Stimulated activated CD8-positive, alpha-beta memory T cell treated with anti-CD3 and anti-CD28 coated beads, Interleukin-7, amount 100 ng/mL, for 1 hour (primary cell): Measurements from ENCODE around the gene SCN5A.

Experiments used
- DNase-seq, 2 donors: peaks; one replicate each; pipeline ENCODE4 v3.0.0-alpha.2; 2020; ENCODE audit warnings: low read depth in 2 of 2

Gene SCN5A

DNA sequence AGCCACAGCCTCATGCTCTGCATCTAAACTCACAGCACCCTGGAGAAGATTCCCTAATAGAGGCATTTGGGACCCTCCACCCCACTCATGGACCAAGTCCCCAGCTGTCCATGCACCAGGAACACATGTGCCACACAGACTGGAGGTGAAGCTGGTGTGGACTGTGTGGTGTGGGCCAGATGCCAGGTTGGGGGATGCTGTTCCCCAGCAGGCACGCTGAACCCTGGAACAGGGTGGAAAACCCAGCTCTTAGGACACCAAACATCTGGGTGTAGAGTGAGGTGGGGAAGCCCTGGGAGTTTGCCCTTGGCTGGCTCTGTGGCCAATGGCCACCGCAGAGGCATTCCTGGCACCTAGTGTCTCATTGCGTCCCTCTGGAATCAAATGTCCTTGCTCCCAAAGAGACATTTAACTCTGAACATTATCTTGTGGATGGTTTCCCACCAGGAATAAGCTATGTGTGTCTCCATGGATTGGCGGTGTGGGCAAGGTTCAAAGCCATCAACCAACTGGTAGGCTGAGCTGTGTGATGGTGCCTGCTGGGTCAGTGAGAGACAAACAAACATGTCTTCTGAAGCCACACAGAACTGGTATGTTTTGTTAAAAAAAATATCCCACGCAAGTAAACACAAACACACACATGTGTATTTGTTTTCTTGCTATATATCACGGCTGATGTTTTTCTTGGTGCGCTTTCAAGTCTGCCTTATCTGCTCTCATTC is 88.3 kb downstream of the SCN5A start:
- no peak for DNase-seq

DNA sequence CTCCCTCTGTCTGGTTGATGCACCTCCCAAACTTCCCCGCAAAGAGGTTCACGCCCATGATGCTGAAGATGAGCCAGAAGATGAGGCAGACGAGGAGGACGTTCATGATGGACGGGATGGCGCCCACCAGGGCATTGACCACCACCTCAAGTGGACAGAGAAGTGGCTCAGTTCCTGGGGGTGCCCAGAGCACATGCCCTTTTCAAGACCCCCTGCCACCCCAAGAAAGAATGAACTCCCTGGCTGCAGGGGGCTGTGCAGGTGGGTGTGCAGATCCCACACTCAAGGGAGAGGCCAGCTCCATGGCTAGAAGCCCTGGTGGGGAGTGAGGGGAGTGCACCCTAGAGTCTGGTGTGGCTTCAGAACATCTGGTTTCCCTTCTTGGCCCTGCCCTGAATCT is 89.2 kb downstream of the SCN5A start:
- no peak for DNase-seq

DNA sequence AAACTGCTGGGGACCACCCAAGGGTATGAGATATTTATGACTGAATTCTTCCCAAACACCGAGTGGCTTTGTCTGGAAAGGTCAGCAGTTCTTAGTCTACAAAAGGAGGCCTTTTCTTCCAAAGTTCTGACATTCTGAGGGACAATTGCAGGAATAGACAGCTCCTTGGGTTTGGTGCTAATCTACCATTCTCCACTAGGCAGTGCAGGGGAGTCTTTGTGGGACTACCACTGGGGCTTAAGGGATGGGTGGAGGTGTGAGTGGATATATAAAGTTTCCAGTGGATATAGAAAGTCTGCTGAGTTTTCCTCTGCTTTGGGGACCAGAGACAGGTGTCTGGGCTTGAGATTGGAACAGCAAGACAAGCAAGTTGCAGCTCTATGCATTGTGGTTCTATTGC is 90.6 kb downstream of the SCN5A start:
- no peak for DNase-seq

DNA sequence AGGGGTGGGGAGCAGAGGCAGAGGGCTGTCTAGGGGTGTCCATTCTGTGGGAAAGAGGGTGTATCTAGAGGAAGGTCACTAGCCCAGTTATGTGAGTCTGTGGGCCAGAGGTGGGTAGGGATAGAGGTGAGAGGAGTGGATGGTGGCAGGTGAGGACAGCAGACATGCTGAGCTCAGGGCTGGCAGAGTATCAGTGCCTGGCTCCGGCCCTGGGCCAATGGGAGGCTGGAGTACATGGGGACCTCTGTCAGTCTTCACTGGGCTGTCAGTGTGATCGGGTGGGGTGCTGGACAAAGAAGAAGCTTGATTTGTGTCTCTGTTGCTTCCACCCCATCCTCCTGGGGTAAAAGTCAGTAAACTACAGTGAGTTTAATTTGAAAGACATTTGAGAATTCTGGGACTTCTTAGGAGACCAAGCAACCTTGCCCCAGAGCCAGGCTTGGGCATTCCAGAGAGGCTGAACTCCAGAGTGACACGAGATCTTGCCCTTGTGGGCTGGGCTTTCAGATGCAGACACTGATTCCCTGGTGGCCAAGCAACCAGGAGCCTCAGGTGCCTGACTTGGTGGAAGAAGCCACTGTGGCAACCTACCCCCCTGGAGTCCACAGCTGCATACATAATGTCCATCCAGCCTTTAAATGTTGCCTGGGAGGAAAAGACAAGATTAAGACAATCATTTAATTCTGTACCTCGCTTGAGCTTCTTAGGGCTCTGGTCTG is 92.7 kb downstream of the SCN5A start:
- no peak for DNase-seq

DNA sequence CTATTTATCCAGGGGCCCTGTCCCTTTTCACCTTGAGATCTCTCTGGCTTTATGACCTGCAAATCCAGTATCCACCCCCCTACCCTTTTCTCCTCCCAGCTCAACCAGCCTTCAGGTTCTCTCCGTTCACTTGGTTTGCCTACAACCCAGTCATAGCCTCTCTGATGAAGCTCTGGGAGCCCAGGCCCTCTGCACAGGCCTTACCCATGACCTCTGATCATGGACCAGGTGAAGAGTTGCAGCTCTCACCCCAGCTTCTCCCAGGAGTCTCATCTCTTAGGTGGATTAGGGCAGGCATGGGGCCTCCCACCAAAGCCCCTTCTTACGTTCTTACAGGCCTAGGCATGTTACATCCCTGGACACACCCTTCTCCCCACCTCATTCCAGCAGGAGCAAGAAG is 93.6 kb downstream of the SCN5A start:
- no peak for DNase-seq

DNA sequence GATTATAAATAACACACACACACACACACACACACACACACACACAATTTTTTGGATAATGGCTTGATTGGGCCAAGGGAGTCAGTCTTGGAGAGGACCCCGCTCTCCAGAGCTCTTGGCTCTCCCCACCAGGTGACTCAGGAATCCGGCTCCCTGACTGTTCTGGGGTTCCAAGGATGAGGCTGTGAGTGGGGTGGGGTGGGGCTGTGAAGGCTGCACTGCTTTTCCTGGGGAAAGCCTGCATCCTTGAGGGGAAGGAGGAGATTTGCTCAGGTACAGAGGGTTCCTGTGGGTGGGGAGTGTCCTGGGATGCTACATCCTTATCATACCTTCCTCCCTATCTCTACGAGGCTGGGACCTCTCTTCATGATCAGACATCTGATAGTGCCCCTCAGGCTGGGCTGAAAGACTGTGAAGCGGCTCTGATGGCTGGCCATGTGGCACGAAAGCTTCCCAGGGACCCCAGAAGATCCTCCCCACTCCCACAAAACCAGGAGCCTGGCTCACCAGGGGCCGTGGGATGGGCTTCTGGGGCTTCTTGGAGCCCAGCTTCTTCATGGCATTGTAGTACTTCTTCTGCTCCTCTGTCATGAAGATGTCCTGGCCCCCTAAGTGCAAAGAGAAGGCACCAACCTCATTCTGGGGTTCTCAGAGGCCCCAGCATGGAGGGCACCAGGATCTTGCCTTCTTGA is 94.2 kb downstream of the SCN5A start:
- DNase-seq = no peak

DNA sequence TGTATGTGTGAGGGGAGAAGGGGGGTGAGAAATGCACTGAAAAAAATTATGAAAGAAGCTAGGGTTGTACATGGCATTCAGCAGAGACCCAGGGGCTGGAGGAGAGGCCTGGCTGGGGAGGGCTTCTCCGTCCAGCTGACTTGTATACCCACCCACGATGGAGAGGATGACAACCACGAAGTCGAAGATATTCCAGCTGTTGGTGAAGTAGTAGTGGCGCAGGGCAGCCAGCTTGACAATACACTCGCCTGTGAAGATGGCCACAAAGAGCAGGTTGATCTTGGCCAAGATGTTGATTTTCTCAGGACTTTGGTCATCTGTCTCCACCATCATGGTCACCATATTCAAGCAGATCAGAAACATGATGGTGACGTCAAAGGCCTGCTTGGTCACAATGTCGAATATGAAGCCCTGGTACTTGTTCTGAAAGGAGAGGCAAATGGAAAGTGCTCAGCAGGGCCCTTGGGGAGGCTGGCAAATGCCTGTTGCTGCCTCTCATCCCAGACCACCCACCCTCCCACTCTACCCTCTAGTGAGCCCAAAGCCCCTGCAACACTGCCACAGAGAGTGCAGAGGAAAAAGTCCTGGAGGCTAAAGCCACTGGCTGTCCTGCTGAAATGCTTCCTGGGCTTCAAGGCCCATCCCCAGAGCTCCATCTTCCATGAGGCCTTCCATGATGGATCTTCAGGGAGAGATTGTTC is 95.2 kb downstream of the SCN5A start:
- no peak for DNase-seq

DNA sequence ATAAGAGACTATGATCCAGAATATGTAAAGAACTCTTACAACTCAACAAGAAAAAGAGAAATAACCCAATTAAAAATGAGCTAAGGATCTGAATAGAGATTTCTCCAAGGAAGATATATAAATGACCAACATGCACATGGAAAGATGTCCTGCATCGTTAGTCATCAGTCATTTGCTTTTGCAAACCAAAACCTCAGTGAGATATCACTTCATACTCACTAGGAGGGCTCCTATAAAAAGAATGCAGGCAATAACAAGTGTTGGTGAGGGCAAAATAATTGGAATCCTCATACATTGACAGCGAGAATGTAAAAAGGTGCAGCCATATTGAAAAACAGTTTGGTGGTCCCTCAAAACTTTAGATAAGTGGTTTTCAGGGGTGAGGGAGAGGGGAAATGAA is 96.4 kb downstream of the SCN5A start:
- no peak for DNase-seq

DNA sequence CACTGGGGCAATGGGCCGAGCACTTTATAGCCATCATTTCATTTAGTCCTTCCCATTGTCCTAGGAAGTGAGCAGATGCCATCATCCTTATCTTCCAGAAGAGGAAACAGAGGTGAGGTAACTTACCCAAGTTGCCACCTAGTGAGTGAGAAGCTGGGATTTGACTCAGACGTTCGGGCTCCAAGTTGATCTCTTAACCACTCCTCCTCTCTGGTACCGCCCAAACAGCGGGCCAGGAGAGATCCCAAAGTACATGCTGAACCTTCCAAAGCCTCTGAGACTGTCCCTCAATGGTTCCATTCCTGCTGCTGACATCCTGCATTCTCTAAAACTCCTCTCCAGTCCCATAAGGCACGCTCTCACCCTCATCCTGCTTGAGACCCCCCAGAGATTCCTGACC is 97.1 kb downstream of the SCN5A start:
- DNase-seq = no peak

DNA sequence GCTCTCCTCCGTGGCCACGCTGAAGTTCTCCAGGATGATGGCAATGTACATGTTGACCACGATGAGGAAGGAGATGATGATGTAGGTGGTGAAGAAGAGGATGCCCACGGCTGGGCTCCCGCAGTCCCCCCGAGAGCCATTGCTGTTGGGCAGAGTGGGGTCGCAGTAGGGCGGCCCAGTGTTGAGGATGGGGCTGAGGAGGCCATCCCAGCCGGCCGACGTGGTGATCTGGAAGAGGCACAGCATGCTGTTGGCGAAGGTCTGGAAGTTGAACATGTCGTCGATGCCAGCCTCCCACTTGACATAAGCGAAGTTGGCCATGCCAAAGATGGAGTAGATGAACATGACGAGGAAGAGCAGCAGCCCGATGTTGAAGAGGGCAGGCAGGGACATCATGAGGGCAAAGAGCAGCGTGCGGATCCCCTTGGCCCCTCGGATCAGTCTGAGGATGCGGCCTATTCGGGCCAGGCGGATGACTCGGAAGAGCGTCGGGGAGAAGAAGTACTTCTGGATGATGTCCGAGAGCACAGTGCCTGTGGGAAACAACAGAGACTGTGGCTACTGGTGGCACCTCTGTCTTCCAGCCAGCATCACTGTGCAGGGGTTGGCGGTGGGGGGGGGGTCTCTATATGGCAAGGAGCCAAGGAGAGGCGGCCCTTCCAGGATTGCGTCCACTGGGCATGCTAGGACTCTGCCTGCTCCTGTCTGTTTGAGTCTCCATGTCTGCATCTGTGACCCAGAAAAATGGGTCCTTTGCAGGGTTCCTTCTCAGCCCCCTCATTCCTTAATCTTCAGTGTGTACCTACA is 98.3 kb downstream of the SCN5A start:
- DNase-seq = no peak

DNA sequence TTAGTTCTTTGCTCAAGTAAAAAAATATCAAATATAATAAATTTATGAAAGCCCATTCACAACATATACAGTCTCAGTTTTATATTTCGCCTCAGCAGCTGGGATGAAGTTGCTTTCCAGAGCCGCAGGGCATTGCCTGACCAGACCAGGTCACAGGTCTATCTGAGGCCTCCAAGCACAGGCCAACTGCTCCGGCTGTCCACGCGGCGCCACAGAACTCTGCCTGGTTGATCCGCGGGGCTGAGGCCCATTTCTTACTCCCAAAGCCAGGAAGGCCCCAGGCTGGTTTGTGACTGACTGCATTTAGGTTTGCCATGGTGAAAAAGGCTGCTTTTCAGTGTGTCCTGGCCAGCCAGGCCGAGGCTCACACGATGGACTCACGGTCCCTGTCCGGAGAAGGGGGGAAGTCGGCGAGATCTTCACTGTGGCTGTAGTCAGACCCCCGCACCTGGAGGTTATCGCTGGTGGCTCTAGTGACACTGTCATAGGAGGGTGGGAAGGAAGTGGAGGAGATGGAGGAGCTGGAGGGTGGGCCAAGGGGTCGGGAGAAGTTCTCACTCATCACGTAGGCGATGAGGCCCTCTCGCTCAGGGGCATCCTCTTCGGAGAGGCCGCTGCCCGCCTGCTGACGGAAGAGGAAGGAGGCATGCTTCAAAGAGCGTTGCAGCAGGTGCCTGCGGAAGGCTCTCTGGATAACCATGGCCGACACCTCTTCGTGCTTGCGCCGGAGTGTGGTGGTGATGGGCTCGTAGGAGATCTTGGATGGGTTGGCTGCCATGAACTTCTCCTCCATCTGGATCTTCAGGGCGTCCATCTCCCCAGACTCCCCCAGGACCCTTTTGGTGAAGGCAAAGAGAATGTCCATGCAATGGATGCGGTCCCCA is 99.3 kb downstream of the SCN5A start:
- DNase-seq = no peak

DNA sequence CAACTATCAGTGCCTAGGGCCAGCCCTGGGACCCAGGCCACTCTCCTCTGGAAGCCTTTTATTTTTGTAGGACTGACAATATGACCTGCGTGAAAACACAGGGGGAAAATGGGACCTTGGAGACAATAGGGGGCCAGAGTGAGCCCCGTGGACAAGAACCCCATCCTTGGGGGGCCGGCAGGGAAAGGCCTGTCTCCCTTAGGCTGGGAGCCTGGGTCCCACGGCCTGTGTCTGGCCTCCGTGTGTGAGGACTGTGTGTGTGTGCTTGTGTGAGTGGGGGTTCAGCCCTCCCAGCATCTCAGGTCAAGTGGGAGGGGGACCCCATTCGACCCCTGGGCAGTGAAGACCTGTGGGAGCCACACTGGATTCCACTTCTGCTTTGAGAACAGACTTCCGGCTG is 100.0 kb downstream of the SCN5A start:
- no peak for DNase-seq

DNA sequence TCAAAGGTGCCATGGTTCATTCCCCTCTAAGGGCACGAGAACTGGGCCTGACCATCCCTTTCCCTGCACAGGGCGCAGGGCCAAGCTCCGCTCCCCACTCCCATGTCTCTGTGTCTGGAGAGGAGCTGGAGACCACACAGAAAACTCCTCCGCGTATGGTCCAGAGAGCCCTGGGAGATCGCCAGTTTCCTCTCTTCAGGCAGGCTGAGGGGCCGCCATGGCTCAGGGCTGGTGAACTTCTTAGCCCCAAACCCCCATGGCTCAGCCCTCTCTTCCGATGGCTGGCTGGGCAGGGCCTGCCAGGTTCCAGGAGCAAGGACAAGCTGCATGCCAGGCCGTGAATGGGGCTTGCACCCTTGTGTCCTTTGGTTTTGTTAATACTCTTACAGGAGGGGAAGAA is 100.4 kb downstream of the SCN5A start:
- no peak for DNase-seq

DNA sequence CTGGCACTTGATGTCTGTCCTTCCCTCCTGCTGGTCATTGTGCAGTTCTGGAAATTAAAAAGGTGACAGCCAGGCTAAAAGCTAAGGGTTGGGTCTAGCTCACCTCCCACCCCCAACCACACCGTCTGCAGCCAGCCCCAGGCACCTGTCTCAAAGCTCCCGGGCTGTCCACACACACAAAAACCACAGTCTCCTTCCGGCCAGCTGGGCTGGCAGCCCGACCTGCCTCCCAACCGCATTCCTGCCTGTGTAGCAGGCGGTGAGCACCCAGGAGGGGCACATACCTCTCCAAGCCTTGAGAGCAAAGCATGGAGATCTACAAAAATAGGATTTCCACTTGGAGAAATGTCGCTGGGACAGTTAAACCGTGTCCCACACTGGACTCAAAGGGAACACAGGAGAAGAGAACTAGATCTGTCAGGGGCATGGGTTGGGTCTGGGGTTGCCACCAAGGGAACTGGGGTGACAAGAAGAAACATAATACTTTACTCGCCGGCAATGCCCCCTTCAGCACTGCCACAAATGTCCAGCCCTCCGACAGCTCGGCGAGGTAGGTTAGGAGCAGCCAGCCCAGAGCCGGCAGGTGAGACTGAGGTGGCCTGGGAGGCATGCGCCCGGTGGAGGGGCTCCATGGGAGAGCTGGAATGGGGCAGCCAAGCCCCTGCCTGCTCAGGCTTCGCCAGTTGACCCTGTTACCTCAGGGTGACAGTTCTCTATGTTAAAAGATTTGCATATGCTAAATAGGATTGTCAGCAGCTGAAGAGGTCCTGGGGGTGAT is 101.1 kb downstream of the SCN5A start:
- no peak for DNase-seq

DNA sequence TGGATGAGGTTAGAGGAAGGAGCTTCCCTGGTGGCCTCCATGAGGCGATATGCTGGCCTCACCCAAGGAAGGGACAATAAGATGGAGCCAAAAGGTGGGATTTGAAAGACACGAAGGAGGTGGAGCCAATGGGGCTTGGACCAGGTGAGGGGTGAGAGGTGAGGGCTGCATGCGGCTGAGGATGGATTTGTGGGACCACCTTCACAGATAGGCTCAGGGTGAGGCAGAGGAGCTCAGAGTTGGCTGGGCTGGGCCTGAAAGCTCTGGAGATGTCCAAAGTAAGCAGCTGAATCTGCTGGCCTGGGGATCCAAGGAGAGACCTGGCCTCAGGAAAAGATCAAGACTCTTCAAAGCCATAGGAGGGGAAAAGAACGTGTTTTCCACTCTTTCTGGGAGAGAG is 103.5 kb downstream of the SCN5A start:
- DNase-seq = no peak

DNA sequence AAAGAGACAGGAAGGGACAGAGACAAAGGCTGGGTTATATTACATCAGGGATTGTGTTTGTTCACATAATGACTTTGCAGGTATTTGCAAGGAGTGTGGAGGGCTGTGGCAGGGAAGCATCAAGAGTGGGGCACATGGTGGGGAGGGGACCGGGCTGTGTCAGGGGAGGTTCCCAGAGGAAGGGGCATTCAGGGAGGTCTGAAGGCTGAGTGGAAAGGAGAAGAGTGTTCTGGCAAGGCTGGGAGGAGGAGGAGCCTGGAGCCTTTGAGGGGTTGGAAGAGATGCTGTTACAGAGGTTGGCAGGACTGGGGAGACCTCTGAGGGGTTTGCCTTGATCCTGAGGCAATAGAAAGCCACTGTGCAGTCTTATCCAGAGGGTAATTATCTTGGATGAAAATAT is 103.9 kb downstream of the SCN5A start:
- no peak for DNase-seq

DNA sequence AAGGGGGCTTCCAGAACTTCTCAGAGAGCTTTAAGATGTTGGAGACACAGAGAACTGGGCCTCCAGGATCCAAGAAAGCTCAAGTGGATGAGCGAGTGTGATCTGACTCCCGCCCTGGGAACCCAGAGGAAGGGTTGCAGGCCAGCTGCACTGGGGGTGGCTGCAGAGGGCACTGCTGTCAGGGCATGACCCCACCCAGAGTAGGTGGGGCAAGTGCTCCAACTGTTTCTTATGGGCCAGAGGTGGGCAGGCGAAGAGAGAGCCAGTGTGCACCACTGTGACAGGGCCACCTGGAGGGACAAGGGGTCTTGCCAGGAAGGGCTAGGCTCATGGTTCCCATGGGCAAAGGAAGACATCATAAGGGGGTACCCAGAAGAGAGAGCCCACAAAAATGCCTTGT is 104.6 kb downstream of the SCN5A start:
- no peak for DNase-seq

DNA sequence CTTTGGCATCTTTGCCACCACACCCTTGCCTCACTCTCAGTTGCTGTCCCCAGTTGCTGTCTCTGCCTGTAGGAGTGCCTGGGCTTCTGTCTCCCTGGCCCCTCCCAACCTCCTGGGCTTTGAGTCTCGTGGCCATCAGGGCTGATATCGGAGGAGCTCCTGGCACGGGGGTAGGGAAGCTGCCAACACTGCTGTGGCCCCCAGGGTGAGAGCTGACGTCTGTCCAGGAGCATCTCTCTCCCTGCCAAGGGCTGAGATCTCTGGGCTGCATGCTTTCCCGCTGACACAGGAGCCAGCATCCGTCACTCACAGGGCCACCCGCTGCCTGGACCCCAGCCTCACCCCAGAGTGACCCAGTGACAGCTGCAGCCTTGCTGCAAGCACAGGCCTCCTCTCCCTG is 105.9 kb downstream of the SCN5A start:
- no peak for DNase-seq

DNA sequence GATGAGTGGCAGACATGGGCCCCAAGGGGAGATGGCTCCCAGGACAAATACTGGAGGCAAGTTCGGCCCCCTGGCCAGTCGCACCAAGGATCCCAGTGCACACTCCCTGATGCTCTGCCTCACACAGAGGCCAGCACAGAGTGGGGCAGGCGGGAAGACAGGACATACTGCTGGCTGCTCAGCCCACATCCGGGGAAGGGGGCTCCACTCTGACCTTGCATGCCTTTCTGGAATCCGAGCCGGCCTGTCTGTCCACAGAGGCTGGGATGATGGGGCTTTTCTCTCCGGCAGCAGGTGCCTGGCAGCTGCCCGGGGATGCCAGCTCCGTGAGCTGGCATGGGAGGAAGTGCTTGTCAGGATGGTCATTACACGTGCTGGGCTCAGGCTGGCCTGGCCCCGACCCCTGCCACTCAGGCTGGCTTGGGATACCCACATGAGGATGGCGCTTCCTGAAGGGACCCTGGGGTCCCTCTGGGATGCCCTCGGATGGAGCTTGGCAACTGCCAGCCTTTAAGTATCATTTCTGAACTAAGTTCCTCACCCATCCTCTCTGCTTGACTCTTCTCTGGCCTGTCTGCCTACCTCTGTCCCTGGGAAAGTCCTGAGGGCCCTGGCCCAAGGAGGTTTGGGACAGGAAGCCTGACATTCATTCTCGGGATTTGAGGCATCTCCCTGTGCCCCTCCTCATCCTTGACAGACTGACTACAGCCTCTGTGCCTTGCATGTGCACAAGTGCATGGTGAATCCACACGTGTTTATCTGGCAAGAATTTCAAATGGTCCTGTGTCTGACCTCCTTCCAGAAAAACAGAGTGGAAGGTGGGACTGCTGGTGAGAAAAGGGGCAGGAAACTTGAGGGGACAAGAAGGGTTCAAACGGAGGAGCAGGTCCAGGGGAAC is 106.8 kb downstream of the SCN5A start:
- DNase-seq = no peak
